ENCODE measurements around the gene DDX39B. TPM values are rescaled to one million over a fixed set of nuclear protein-coding genes. Genes with fewer than 3 reads are reported as not detected.
A peak's percentile ranks its signal among the peaks of the same experiment; 100 is the strongest.

The DDX39B gene
- total and polyA plus RNA-seq, 9 of the 15 experiments (the other 6 are each of a cell fraction or from before 2014, with no cell fraction given), result 479 to 869 (median 592) TPM

DNA sequence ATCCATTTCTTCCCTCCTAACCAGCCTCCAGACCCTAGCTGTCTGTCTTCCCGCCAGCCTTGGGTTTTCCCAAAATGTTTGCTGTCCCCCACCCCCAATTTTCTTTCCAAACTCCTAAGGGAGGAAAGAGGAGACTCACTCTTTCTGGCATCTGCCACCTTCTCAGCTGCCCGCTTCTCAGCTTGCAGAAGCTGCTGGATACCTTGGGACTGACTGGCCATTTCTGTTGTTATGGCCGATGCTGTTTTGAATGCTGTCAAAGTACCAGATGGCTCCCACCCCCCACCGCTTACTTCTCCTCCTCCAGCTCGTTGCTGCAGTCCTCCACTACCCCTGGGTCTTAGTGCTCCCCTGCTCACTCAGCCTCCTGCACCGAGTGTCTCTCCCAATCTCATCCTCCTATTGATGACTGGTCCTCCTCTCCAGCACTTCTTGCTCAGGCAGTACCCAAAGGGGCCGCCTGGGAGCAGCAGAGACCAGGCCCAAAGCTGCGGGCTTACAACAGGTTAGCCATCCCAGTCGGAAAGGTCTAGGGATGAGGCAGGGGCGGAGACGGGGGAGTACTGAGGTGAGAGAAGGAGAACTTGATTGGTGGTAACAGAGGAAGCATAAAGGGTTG lies 4.6 kb upstream of the DDX39B start, which contains the start of gene ATP6V1G2 (continued):
- peak; percentile 67 for TF ChIP-seq CREM (IDR thresholded peaks at IDR 0.05; ENCODE audit: low read depth)
- peak; percentile 92 for TF ChIP-seq STAG1 (CRISPR knock-in tag; IDR thresholded peaks at IDR 0.05; ENCODE audit: borderline replicate concordance)
- no peak for TF ChIP-seq ZHX1 (conservative IDR thresholded peaks at IDR 0.05; ENCODE audit: low read length)
- TF ChIP-seq RFX7 (CRISPR knock-in tag; IDR thresholded peaks at IDR 0.05), result no peak
- TF ChIP-seq SMARCA4 (IDR thresholded peaks at IDR 0.05), result no peak
- TF ChIP-seq STAT5B (CRISPR knock-in tag; IDR thresholded peaks at IDR 0.05), result no peak
- TF ChIP-seq ZNF184 (CRISPR knock-in tag; IDR thresholded peaks at IDR 0.05), result no peak
- TF ChIP-seq CXXC5 (CRISPR knock-in tag; IDR thresholded peaks at IDR 0.05), result no peak; the same call in 1 of the 2 replicates
- no peak for TF ChIP-seq SRSF7 (optimal IDR thresholded peaks at IDR 0.05; ENCODE audit: low read depth, low read length)
- no peak for TF ChIP-seq TRIM24 (IDR thresholded peaks at IDR 0.05)
- TF ChIP-seq TOE1 (IDR thresholded peaks at IDR 0.05; ENCODE audit: borderline replicate concordance), result peak; percentile 16; the same call in 1 of the 2 replicates
- no peak for TF ChIP-seq TOE1 (CRISPR knock-in tag; IDR thresholded peaks at IDR 0.05; ENCODE audit: borderline replicate concordance, low read depth)
- no peak for TF ChIP-seq FOXK2 (conservative IDR thresholded peaks at IDR 0.05 in 1 of 2, IDR thresholded peaks at IDR 0.05 in 1 of 2; ENCODE audit: low read depth in 2 of 2)
- TF ChIP-seq GABPB2 (CRISPR knock-in tag; conservative IDR thresholded peaks at IDR 0.05), result no peak
- TF ChIP-seq FIP1L1 (IDR thresholded peaks at IDR 0.05; ENCODE audit: low read depth, low read length, poor library complexity, severe bottlenecking), result no peak
- TF ChIP-seq, protein P1, sequence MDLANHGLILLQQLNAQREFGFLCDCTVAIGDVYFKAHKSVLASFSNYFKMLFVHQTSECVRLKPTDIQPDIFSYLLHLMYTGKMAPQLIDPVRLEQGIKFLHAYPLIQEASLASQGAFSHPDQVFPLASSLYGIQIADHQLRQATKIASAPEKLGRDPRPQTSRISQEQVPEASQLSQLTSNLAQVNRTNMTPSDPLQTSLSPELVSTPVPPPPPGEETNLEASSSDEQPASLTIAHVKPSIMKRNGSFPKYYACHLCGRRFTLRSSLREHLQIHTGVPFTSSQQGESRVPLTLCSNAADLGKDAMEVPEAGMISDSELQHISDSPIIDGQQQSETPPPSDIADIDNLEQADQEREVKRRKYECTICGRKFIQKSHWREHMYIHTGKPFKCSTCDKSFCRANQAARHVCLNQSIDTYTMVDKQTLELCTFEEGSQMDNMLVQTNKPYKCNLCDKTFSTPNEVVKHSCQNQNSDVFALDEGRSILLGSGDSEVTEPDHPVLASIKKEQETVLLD (IDR thresholded peaks at IDR 0.05), result no peak; the same call in 1 of the 2 replicates
- TF ChIP-seq PRDM10 (IDR thresholded peaks at IDR 0.05; ENCODE audit: partially characterized antibody), result peak; percentile 81
- TF ChIP-seq ZNF217 (CRISPR knock-in tag; IDR thresholded peaks at IDR 0.05), result no peak
- no peak for TF ChIP-seq ZNF408 (CRISPR knock-in tag; IDR thresholded peaks at IDR 0.05; ENCODE audit: low read depth)
